Uterus (tissue), 4 donors: ENCODE data around the gene CEP112. TPM values are rescaled to one million over a fixed set of nuclear protein-coding genes. Genes with fewer than 3 reads are reported as not detected.

Experiments used
- DNase-seq, 2 donors: peaks; one replicate each; pipeline ENCODE4 v3.0.0-alpha.2; 2019 to 2020
- H3K27ac ChIP-seq, 2 donors: fragments of 200-600 bp; sonication (generic); 1 replicate in 1 of 2; 2 replicates in 1 of 2; pipeline ENCODE4 v1.5.1; 2016 to 2018
- H3K27me3 ChIP-seq, 2 donors: fragments of 200-600 bp; sonication (generic); one replicate each; pipeline ENCODE4 v1.5.1; 2018 to 2019; ENCODE audit warnings: control low read depth in 1 of 2
- H3K36me3 ChIP-seq, 2 donors: fragments of 200-600 bp; sonication (generic); one replicate each; pipeline ENCODE4 v1.5.1; 2019; ENCODE audit warnings: control low read depth in 1 of 2
- H3K4me1 ChIP-seq, 2 donors: fragments of 200-600 bp; sonication (generic); one replicate each; pipeline ENCODE4 v1.5.1; 2018 to 2019; ENCODE audit warnings: control low read depth in 1 of 2
- H3K4me3 ChIP-seq, 2 donors: fragments of 200-600 bp; sonication (generic); 1 replicate in 1 of 2; 2 replicates in 1 of 2; pipeline ENCODE4 v1.5.1; 2018 to 2019; ENCODE audit warnings: mild to moderate bottlenecking in 1 of 2
- H3K9me3 ChIP-seq, 2 donors: fragments of 200-600 bp; sonication (generic); one replicate each; pipeline ENCODE4 v1.5.1; 2019; ENCODE audit warnings: control low read depth in 1 of 2
- POLR2A ChIP-seq, 2 donors: fragments of 450-650 bp; IDR thresholded peaks; one replicate each; pipeline ENCODE4 v1.6.1; 2016; ENCODE audit warnings: antibody characterized with exemption in 2 of 2, mild to moderate bottlenecking in 1 of 2, moderate library complexity in 1 of 2
- intact Hi-C: fragments of 100-400 bp; cut with DNase I; formaldehyde crosslinking; loops from one replicate; pipeline ENCODE4 v1.15.1; 2023; ENCODE audit warnings: low total_unique reads
- total RNA-seq, 4 donors: library from RNA; depleted of rRNA in 3 of 4; stranded (reverse); fragments of >200 nt in 3 of 4; gene quantifications; one replicate each; pipeline versions ENCODE4 v1.1.0 to v1.2.4, GENCODE V29; 2014 to 2023
- TF ChIP-seq, protein P1 (sequence below), 4 experiments: fragments of 200-600 bp in 2 of 4; fragments of 450-650 bp in 2 of 4; sonication (generic) in 2 of 4; IDR thresholded peaks; one replicate each; pipeline ENCODE4 v1.5.1; 2016 to 2019; ENCODE audit warnings: antibody characterized with exemption in 4 of 4, mild to moderate bottlenecking in 2 of 4, moderate library complexity in 1 of 4
- donor health status: DM: yes; HTN: yes; CAD: no.

The CEP112 gene
- total RNA-seq, 4 donors from 2014 or later: 36.6 to 96.5 (median 52.4) TPM

DNA sequence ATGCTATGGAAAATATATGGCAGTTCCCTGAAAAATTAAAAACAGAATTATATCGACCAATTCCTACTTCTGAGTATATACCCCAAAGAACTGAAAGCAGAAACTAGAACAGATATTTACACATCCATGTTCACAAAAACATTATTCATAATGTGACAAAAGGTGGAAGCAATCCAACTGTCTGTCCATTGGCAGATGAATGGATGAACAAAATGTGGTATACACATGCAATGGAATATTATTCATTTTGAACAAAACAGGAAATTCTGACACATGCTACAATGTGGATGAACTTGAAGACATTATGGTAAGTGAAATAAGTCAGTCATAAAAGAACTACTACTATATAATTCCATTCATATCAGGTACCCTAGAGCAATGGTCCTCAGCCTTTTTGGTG, 367.0 kb downstream of the CEP112 start:
- Histone ChIP-seq H3K36me3 (no peaks in the 10 kb centered on the region), H3K9me3 (no peaks in the 10 kb centered on the region), H3K27ac (no peak overlapping the region), H3K4me3 (no peak overlapping the region), H3K27me3 (no peaks in the 10 kb centered on the region), H3K4me1 (no peaks in the 10 kb centered on the region)
- TF ChIP-seq, protein P1, sequence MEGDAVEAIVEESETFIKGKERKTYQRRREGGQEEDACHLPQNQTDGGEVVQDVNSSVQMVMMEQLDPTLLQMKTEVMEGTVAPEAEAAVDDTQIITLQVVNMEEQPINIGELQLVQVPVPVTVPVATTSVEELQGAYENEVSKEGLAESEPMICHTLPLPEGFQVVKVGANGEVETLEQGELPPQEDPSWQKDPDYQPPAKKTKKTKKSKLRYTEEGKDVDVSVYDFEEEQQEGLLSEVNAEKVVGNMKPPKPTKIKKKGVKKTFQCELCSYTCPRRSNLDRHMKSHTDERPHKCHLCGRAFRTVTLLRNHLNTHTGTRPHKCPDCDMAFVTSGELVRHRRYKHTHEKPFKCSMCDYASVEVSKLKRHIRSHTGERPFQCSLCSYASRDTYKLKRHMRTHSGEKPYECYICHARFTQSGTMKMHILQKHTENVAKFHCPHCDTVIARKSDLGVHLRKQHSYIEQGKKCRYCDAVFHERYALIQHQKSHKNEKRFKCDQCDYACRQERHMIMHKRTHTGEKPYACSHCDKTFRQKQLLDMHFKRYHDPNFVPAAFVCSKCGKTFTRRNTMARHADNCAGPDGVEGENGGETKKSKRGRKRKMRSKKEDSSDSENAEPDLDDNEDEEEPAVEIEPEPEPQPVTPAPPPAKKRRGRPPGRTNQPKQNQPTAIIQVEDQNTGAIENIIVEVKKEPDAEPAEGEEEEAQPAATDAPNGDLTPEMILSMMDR (IDR thresholded peaks at IDR 0.05): no peak
- no peak for TF ChIP-seq POLR2A (IDR thresholded peaks at IDR 0.05)
- intact Hi-C loops: no loop called here
- no peak for DNase-seq

DNA sequence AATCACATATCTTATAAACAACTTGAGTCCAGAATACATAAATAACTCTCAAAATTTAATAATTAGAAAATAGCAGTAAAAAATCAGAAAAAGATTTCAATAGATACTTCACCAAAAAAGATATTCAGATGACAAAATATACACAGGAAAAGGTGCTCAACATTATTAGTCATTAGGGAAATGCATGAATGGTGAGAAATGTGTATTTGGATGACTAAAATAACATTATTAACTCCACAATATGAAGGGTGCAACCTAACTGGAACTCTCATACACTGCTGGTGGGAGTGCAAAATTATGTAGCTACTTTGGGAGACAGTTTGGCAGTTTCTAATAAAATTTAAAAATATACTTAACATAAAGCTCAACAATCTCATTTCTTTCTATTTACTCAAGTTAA, 368.2 kb downstream of the CEP112 start:
- TF ChIP-seq, protein P1 (IDR thresholded peaks at IDR 0.05): no peak
- TF ChIP-seq POLR2A (IDR thresholded peaks at IDR 0.05): no peak
- no peak for DNase-seq
- Histone ChIP-seq H3K36me3 (no peaks in the 10 kb centered on the region), H3K9me3 (no peaks in the 10 kb centered on the region), H3K27me3 (no peaks in the 10 kb centered on the region), H3K4me1 (no peaks in the 10 kb centered on the region), H3K27ac (no peak overlapping the region), H3K4me3 (no peak overlapping the region)
- intact Hi-C loops: no loop called here

DNA sequence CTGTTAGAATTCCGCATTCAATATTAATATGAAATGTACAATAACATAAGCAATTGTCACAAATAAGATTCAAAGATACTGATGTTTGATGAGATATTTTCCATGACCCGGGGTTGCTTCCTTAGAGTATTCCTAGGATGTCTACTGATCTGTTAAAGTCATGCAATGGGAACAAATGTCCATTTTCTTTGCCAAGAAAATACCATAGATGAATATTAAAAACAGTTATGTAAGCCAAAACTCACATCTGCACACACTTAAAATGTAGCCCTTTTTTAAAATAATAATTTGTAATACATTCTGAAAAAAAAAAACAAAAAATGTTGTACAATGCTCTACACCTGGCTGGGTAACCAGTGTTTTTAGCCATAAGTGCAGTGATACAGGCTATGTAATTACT, 371.1 kb downstream of the CEP112 start:
- no peaks in the 10 kb centered on the region for H3K27me3 ChIP-seq
- no peak overlapping the region for H3K27ac ChIP-seq
- TF ChIP-seq POLR2A (IDR thresholded peaks at IDR 0.05): no peak
- TF ChIP-seq, protein P1 (IDR thresholded peaks at IDR 0.05): no peak
- intact Hi-C loops: no loop called here
- no peaks in the 10 kb centered on the region for H3K36me3 ChIP-seq
- H3K4me1 ChIP-seq: no peaks in the 10 kb centered on the region
- H3K9me3 ChIP-seq: no peaks in the 10 kb centered on the region
- H3K4me3 ChIP-seq: no peak overlapping the region
- no peak for DNase-seq

DNA sequence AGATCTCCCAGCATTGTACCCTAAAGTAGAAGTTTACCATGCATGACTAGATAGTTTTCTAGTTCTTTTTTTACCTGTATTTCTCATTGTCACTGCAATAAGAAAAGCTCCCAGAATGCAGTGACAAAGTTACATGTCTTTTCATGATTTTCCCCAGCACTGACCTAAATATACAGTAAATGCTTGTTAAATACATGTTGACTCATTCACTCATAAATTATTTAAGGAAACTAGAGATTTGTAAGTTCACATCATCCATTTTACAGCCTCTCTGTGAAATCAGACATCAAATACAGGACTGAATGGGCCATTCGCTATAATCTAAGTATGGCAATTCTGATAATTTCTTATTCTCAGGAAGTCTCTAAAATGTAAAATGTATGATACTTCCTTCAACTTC, 371.6 kb downstream of the CEP112 start:
- H3K4me3 ChIP-seq: no peak overlapping the region
- H3K4me1 ChIP-seq: no peaks in the 10 kb centered on the region
- intact Hi-C loops: no loop called here
- H3K27ac ChIP-seq: no peak overlapping the region
- no peaks in the 10 kb centered on the region for H3K36me3 ChIP-seq
- no peaks in the 10 kb centered on the region for H3K9me3 ChIP-seq
- no peak for DNase-seq
- TF ChIP-seq, protein P1 (IDR thresholded peaks at IDR 0.05): no peak
- TF ChIP-seq POLR2A (IDR thresholded peaks at IDR 0.05): no peak
- H3K27me3 ChIP-seq: no peaks in the 10 kb centered on the region

DNA sequence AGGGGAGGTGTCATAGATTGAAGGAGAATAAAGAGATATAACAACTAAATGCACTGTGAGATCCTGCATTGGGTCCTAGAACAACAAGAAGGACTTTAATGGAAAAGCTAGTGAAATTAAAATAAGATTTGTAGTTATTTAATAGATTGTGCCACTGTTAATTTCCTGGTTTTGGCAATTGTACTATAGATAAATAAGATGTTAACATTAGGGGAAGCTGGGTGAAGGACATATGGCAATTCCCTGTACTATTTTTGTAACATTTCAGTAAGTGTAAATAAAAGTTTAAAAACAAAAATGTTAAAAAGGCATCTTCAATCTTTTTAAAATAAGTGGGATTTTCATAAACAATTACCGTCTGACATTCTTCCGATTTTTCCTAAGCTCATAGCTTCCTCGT, 372.1 kb downstream of the CEP112 start:
- H3K36me3 ChIP-seq: no peaks in the 10 kb centered on the region
- no peaks in the 10 kb centered on the region for H3K27me3 ChIP-seq
- H3K4me3 ChIP-seq: no peak overlapping the region
- DNase-seq: no peak
- no peaks in the 10 kb centered on the region for H3K4me1 ChIP-seq
- no peaks in the 10 kb centered on the region for H3K9me3 ChIP-seq
- intact Hi-C loops: no loop called here
- no peak overlapping the region for H3K27ac ChIP-seq
- no peak for TF ChIP-seq POLR2A (IDR thresholded peaks at IDR 0.05)
- TF ChIP-seq, protein P1 (IDR thresholded peaks at IDR 0.05): no peak
